Measurements from ENCODE around the gene CPSF3.
A peak's percentile ranks its signal among the peaks of the same experiment; 100 is the strongest.

The CPSF3 gene

GRCh38 chr2:9415516-9416169 lies 7.8 kb upstream of the CPSF3 start:
- peak in 33 of 42 donors; percentile 26 to 80 (median 49) for DNase-seq
- intact Hi-C loops (cut with DNase I): no loop called here

GRCh38 chr2:9416267-9416961 lies 7.0 kb upstream of the CPSF3 start:
- intact Hi-C loops (cut with DNase I): no loop called here
- DNase-seq: no peak

GRCh38 chr2:9416962-9417316 lies 6.5 kb upstream of the CPSF3 start:
- intact Hi-C loops (cut with DNase I): no loop called here
- no peak for DNase-seq

GRCh38 chr2:9417725-9418124 lies 5.7 kb upstream of the CPSF3 start:
- intact Hi-C loops (cut with DNase I): no loop called here
- no peak for DNase-seq

GRCh38 chr2:9418746-9419145 lies 4.7 kb upstream of the CPSF3 start:
- intact Hi-C loops (cut with DNase I): no loop called here
- DNase-seq: peak in 1 of 42 donors; percentile 35

GRCh38 chr2:9419541-9419940 lies 3.9 kb upstream of the CPSF3 start:
- peak in 1 of 42 donors; percentile 16 for DNase-seq
- intact Hi-C loops (cut with DNase I): no loop called here

- no peak for DNase-seq
- intact Hi-C loops (cut with DNase I): loop anchor here (5.0 to 10.0 kb wide), 2 partner anchors 54 to 213 kb away; partner anchors contain the start of genes ASAP2 and IAH1
Observed at GRCh38 chr2:9420495-9420894, 3.0 kb upstream of the CPSF3 start.

- DNase-seq: peak; percentile 18 to 83 (median 64)
- intact Hi-C loops (cut with DNase I): loop anchor here (5.0 to 10.0 kb wide), 2 partner anchors 52 to 215 kb away; partner anchors contain the start of genes ASAP2 and IAH1
Observed at GRCh38 chr2:9422321-9423099, 944 bp upstream of the CPSF3 start.

GRCh38 chr2:9423922-9424272 lies 443 bp downstream of the CPSF3 start:
- intact Hi-C loops (cut with DNase I): loop anchor here (5.0 to 10.0 kb wide), 2 partner anchors 51 to 217 kb away; partner anchors contain the start of genes ASAP2 and IAH1

GRCh38 chr2:9424447-9425164 lies 1.2 kb downstream of the CPSF3 start:
- no peak for DNase-seq
- intact Hi-C loops (cut with DNase I): loop anchor here (5.0 to 10.0 kb wide), 2 partner anchors 50 to 217 kb away; partner anchors contain the start of genes ASAP2 and IAH1

More at GRCh38 chr2:9423922-9424272, 443 bp downstream of the CPSF3 start:
- peak in 1 of 42 donors; percentile 16 for DNase-seq

- intact Hi-C loops (cut with DNase I): loop anchor here (10.0 kb wide), 1 partner anchor 46 kb away; the partner anchor contains the start of gene IAH1
- no peak for DNase-seq
Observed at GRCh38 chr2:9428965-9429577, 5.6 kb downstream of the CPSF3 start.

- DNase-seq: no peak
- intact Hi-C loops (cut with DNase I): no loop called here
Observed at GRCh38 chr2:9430316-9431293, 7.2 kb downstream of the CPSF3 start.

GRCh38 chr2:9434489-9434888 lies 11.0 kb downstream of the CPSF3 start:
- DNase-seq: no peak
- intact Hi-C loops (cut with DNase I): no loop called here

GRCh38 chr2:9439536-9439935 lies 16.1 kb downstream of the CPSF3 start:
- DNase-seq: no peak
- intact Hi-C loops (cut with DNase I): no loop called here

- intact Hi-C loops (cut with DNase I): no loop called here
- DNase-seq: no peak
Observed at GRCh38 chr2:9440058-9440727, 16.7 kb downstream of the CPSF3 start.

- intact Hi-C loops (cut with DNase I): no loop called here
- no peak for DNase-seq
Observed at GRCh38 chr2:9441556-9441955, 18.1 kb downstream of the CPSF3 start.

GRCh38 chr2:9443526-9443925 lies 20.1 kb downstream of the CPSF3 start:
- DNase-seq: no peak
- intact Hi-C loops (cut with DNase I): no loop called here

Measured in head of caudate nucleus (tissue), 42 donors.